ENCODE data around the gene CD68.
"Not testable (repeated sequence)": the region's sequence is repeated elsewhere in the genome, so short reads cannot be mapped to it uniquely, and the experiment has no call there.

Gene CD68

DNA sequence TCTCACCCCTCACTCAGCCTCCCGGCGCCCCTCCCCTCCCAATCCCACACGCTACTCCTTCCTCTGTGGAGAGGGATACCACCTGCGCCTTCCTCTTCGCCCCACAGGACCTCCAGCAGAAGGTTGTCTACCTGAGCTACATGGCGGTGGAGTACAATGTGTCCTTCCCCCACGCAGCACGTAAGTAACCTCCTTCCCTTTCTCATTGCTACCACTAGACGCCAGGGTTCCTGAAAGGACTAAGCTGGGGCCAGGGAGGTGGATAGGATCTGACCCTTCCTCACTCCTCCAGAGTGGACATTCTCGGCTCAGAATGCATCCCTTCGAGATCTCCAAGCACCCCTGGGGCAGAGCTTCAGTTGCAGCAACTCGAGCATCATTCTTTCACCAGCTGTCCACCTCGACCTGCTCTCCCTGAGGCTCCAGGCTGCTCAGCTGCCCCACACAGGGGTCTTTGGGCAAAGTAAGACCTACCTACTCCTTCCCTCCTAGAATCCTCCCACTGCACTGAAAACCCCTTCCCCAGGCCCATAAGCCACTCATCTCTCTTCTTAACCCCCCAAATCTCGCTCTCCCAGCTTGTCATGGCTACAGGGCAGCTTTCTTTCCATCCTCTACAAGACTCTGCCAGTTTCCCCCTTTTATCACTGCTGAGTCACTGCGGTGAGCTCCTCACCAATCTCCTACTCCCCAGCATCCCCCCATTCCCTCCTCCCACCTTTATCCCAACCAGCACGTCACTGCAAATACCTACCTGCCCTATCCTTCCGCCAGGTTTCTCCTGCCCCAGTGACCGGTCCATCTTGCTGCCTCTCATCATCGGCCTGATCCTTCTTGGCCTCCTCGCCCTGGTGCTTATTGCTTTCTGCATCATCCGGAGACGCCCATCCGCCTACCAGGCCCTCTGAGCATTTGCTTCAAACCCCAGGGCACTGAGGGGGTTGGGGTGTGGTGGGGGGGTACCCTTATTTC, 1.5 kb downstream of the CD68 start:
- no peak for DNase-seq (ENCODE audit: low read depth in 1 of 2, low spot score in 1 of 2)

DNA sequence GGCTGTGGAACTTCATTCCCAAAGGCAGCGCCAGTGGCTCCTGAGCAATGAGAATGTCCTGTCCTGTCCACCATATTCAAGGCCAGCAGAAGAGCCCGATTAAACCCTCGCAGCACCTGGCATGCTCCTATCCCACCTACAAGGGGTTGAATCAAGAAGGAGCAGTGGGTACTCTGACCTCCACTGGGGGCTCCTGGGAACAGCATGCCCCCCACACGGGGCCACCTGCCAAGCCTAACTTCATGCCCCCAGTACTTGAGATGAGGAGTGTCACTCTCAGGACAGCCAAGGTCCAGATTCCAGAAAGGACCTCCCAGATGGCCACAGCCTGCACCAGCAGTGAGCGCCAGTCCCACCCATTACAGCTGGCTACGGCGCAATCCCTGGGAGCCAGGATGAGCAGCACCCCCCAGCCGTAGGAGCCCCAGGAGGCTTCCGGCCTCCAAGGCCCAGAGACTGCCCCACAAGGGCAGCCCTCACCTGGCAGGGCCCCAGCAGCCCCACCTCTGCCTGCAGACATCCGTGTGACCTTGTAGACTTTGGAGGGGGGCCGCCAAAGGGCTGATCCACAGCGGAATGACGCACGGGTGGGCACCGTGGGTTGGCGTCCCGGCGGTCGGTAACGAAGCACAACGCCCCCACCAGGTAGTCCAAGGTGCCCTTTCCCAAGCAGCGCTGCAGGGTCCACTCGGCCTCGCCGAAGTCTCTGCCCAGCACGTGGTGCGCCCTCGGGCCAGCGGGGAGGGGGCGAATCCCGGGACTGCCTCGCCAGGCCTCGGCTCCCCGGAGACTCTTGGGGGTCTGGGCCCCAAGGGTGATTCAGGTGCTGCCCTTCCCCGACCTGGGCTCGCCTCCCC, 3.2 kb downstream of the CD68 start:
- DNase-seq (ENCODE audit: low read depth in 1 of 2, low spot score in 1 of 2) = no peak

DNA sequence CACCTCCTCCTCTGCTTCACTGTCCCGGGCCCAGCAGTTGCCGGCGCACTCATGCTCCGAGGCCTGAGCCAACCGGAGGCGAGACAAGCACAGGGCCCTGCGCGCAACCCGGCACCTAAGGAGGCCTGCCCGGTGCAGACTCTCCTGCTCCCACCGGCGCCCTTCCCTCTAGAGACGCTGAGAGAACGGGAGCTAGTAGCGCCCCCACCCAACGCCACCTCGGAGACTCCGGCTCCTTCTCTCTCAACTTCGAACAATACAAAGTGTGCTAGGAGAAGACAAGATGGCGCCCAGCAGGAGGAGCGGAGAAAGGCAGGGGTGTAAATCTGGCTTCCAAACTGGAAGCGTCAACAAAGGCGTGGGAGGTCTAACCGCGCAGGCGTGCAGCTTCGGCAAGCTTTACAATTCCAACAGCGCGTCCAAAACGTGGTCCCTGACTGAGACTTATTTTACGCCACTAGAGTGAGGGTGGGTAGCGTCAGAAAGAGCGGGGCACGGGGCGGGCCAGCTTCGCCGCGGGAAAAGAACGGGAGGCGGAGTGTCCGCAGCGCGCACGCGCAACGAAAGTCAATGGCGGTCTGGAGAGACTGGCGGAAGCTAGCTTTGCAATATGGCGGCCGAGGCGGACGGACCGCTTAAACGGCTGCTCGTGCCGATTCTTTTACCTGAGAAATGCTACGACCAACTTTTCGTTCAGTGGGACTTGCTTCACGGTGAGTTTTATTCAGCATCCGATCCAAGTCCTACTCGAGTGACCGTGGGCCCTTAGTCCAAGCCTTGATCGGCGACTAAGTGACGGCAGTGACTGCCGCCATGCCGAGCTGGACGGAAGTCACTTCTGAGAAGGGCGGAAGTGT, 4.0 kb downstream of the CD68 start, which contains the start of gene MPDU1:
Gene MPDU1 (plus strand): TSS at position 600 of the 857 bp plus-strand sequence. CDS start 11 bp downstream, at position 611.
- DNase-seq (ENCODE audit: low read depth in 1 of 2, low spot score in 1 of 2) = peak; percentile 87 to 91

DNA sequence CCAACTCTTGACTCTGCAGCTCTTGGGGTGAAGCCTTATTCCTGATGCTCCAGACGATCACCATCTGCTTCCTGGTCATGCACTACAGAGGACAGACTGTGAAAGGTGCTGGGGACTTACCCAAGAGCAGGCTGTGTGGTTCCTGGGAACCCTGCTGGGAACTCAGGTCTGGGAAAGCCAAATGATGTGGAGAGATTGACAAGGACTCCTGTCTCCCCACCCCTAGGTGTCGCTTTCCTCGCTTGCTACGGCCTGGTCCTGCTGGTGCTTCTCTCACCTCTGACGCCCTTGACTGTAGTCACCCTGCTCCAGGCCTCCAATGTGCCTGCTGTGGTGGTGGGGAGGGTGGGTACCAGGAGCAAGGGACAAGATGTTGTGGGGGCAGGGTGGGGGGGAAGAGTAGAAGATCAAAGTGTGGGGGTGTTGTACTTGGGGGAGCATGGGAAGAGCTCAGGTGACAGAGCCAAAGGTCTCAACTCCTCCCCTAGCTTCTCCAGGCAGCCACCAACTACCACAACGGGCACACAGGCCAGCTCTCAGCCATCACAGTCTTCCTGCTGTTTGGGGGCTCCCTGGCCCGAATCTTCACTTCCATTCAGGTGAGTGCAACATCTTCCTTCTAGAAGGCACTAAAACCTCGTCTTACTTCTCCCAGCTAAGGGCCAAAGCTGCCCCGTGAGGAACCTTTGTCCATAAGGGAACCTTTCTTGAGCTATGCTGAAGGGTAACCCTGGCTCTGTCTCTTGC, 7.4 kb downstream of the CD68 start:
- DNase-seq (ENCODE audit: low read depth in 1 of 2, low spot score in 1 of 2) = no peak

DNA sequence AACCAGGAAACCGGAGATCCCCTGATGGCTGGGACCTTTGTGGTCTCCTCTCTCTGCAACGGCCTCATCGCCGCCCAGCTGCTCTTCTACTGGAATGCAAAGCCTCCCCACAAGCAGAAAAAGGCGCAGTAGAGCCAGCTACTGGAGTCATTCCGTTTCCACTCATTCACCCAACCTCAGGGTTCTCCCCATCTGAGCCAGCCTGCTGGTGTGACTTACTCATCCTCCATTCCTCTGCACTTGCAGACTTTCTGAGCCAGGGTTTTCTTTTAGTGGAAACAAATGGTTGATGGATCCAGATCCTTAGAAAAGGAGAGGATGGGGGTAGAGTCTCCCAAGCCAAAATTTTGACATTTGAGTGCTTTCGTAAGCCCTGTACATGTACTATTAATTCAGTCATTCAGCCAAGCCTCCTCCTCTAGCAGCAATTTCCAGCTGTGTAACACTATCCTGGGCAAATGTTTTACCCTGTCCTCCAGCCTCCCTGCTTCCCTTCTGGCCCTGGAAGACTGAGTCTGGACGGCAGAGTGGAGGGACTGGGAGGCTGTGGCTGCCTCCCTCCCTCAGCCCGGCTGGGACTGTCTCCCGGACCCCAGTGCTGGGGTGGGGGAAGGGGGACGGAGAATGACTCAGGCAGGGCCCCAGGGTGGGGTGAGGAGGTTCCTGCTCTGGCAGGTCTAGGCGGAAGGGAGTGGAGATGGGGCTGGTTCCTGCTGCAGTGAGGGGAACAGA, 8.1 kb downstream of the CD68 start:
- DNase-seq (ENCODE audit: low read depth in 1 of 2, low spot score in 1 of 2) = no peak

GRCh38 chr17:7588553-7589203, 9.2 kb downstream of the CD68 start:
- DNase-seq (ENCODE audit: low read depth in 1 of 2, low spot score in 1 of 2) = no peak

DNA sequence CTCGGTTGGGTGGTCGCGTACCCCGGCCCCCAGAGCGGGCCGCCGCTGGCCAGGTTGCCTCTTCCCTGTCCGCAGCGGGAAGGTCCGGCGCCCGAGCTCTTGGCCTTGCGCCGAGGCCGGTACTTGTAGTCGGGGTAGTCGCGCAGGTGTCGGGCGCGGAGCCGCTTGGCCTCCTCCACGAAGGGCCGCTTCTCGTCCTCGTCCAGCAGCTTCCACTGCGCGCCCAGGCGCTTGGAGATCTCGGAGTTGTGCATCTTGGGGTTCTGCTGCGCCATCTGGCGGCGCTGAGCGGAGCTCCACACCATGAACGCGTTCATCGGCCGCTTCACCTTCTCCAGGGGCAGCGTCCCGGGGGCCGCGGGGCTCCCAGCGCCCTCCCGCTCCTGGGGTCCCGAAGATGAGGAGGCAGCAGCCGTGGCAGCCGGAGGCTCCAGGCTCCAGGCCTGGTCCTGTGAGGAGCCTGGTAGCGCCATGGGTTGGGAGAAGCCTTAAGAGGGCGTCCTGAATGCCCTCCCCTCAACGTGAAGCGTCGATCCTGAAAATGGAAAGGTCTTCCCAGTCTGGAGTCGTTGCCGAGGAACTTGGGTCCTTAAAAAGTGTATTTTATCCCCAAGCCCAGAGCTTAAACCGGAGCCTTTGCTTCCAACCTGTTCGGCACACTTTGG, 9.9 kb downstream of the CD68 start:
- DNase-seq (ENCODE audit: low read depth in 1 of 2, low spot score in 1 of 2) = no peak

DNA sequence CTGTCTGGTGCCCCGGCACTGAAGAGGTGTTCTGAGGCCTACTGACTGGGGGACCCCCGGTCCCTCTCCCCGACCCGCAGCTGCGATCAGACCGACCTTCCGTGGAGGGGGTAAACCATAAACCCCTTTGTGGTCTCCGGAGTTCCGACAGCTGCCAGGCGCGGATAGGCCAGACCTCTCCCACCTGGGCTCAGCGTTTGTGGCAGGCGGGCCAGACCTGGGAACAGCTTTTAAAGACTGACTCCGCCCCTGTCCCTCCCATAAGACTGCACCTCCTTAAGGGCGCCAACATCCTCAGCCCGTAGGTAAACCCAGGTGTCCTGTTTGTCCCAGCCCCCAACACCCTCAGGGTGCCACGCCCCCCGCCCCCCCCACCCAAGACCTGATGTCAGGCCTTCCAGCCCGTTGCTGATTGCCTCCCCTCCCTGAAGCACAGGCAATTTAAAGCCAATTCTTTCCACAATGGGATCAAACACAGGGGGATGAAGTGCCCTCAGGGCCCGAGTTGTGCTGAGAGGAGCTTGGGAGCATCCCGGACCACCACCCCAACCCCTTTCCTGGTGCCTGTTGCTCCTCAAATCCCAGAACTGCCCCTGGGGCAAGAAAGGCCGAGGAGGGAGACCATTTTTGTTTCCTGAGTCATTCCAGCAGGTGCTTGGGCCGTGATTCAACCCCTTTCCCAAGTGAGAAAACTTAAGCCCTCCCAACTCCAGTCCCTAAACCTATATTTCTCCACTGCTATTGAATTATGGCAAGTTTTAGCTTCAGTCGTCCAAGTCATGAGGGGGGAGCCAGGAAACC, 10.7 kb downstream of the CD68 start, which contains the start of gene SOX15:
Gene SOX15 (minus strand): TSS at position 204 of the 801 bp plus-strand sequence. CDS start 418 bp downstream, outside the sequence.
- DNase-seq (ENCODE audit: low read depth in 1 of 2, low spot score in 1 of 2) = no peak

GRCh38 chr17:7590743-7591142, 11.3 kb downstream of the CD68 start:
- DNase-seq (ENCODE audit: low read depth in 1 of 2, low spot score in 1 of 2) = no peak

- no peak for DNase-seq (ENCODE audit: low read depth in 1 of 2, low spot score in 1 of 2)
Measured at GRCh38 chr17:7591596-7591995, 12.2 kb downstream of the CD68 start.

DNA sequence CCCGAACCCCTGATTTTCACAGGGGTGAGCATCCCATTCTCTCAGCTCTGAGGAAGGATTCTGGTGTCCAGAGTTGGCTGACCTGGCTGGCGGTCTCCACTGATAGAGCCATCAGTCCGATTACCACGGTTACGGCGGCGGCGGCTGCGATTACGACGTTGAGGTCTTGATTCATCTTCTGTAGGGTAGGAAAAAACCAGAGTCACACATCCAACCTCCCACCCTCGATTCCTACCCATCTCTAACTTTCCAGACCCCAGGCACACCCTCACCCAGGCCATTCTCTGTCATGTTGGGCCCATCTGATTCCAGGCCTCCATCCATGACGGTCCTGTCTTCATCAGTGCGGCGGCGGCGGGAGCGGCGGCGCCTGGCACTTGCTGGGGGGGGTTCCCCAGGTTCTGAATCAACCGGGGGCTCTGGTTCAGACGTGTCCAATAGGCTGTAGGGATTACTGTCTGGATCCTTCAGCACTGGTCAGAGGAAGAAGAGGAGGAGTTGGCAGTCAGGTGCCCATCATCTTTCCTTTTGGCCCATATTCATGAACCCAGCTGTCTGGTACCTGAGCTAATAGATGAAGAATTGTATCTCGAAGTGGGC, 13.1 kb downstream of the CD68 start:
- no peak for DNase-seq (ENCODE audit: low read depth in 1 of 2, low spot score in 1 of 2)

- no peak for DNase-seq (ENCODE audit: low read depth in 1 of 2, low spot score in 1 of 2)
Measured at GRCh38 chr17:7593296-7593695, 13.9 kb downstream of the CD68 start.

GRCh38 chr17:7597561-7597960, 18.1 kb downstream of the CD68 start:
- not testable (repeated sequence) for DNase-seq (ENCODE audit: low read depth in 1 of 2, low spot score in 1 of 2)

DNA sequence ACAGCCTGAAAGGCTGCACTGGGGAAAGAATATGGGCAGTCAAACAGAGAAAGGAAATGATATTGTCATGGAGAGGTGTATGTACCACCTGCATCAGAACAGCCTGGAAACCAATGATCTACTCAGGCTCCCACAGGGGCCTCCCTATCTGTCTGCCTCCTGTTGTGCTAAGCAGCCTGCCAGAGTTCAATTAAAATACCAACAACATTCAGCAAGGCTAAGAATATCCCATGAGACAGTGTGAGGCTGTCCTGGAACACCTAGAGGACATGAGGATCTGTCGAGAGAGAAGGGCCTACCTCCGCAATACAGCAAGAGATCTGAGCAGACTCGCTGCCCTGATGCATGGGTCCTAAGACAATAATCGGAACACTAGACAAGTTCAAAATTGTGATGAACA, 26.8 kb downstream of the CD68 start:
- no peak for DNase-seq (ENCODE audit: low read depth in 1 of 2, low spot score in 1 of 2)

DNA sequence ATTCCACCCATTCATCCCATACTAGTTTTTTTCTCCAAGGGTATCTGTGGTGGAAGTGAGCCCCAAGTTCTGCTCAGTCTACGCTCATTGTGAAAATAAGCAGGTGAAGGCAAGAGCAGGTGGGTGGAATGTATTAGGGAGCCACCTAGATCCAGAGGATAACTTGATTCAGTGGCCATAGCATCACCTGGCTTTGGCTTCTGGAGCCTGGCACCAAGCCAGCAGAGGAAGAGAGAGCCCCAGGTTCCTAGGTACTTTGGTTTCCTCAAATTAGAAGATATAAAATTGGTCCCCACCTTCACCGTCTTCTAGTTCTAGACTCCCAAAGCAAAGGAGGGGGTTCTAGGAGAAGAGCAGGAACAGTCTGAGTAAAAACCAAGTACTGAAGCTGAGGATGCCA, 31.2 kb downstream of the CD68 start:
- DNase-seq (ENCODE audit: low read depth in 1 of 2, low spot score in 1 of 2) = no peak

GRCh38 chr17:7611635-7612293, 32.3 kb downstream of the CD68 start:
- no peak for DNase-seq (ENCODE audit: low read depth in 1 of 2, low spot score in 1 of 2)

- no peak for DNase-seq (ENCODE audit: low read depth in 1 of 2, low spot score in 1 of 2)
Measured at GRCh38 chr17:7612294-7612640, 32.8 kb downstream of the CD68 start.

All from activated T-helper 1 cell treated with anti-CD3 and anti-CD28 coated beads, Interleukin-2, amount 50 U/mL, for 16 hours (primary cell).